Neural cell (in vitro differentiated cells): ENCODE measurements around the gene CDC20. TPM values are rescaled to one million over a fixed set of nuclear protein-coding genes. Genes with fewer than 3 reads are reported as not detected.

Experiments used
- H2AFZ ChIP-seq: fragments of 200-600, 300-800 bp; sonication (generic), shearing (Covaris generic); 2 replicates; pipeline ENCODE4 v1.6.0; 2014; ENCODE audit warnings: low read depth, mild to moderate bottlenecking, antibody characterized with exemption, low read length, moderate library complexity
- H3F3A ChIP-seq: fragments of 200-600 bp; shearing (Covaris generic); 2 replicates; pipeline ENCODE4 v1.6.1; 2016; ENCODE audit warnings: mild to moderate bottlenecking, moderate library complexity, mixed read lengths, antibody characterized with exemption, low read length; ENCODE audit not compliant: insufficient read depth, poor library complexity, severe bottlenecking
- H3K27ac ChIP-seq: fragments of 200-600, 300-800 bp; sonication (generic), shearing (Covaris generic); 2 replicates; pipeline ENCODE4 v1.5.1; 2014; ENCODE audit warnings: mild to moderate bottlenecking, low read length, moderate library complexity
- H3K27me3 ChIP-seq: fragments of 300-800, 200-600 bp; sonication (generic), shearing (Covaris generic); 2 replicates; pipeline ENCODE4 v1.6.0; 2014; ENCODE audit warnings: mild to moderate bottlenecking, low read depth, low read length, moderate library complexity; ENCODE audit not compliant: insufficient read depth
- H3K36me3 ChIP-seq: fragments of 300-800, 200-600 bp; sonication (generic), shearing (Covaris generic); 2 replicates; pipeline ENCODE4 v1.5.1; 2014; ENCODE audit warnings: mild to moderate bottlenecking, antibody characterized with exemption, low read length, moderate library complexity; ENCODE audit not compliant: insufficient read depth
- H3K4me2 ChIP-seq: fragments of 300-800, 200-600 bp; sonication (generic), shearing (Covaris generic); 2 replicates; pipeline ENCODE4 v1.6.0; 2014; ENCODE audit warnings: mild to moderate bottlenecking, low read length
- H3K4me3 ChIP-seq: fragments of 300-800, 200-600 bp; sonication (generic), shearing (Covaris generic); 2 replicates; pipeline ENCODE4 v1.5.1; 2014; ENCODE audit warnings: mild to moderate bottlenecking, low read length, moderate library complexity
- H3K79me2 ChIP-seq: fragments of 200-600 bp; shearing (Covaris generic); replicated peaks from 2 replicates; pipeline ENCODE4 v1.6.0; 2014; ENCODE audit warnings: mild to moderate bottlenecking, low read length, moderate library complexity; ENCODE audit not compliant: insufficient read depth
- H3K9ac ChIP-seq: fragments of 300-800, 200-600 bp; sonication (generic), shearing (Covaris generic); 2 replicates; pipeline ENCODE4 v1.6.1; 2016; ENCODE audit warnings: mild to moderate bottlenecking, low read length, mixed read lengths
- H3K9me2 ChIP-seq: fragments of 200-600 bp; shearing (Covaris generic); 2 replicates; pipeline ENCODE4 v1.6.1; 2016; ENCODE audit warnings: mild to moderate bottlenecking, low read length, mixed read lengths; ENCODE audit not compliant: insufficient read depth
- H3K9me3 ChIP-seq: fragments of 200-600, 300-800 bp; sonication (generic), shearing (Covaris generic); 2 replicates; pipeline ENCODE4 v1.6.1; 2016; ENCODE audit warnings: mild to moderate bottlenecking, mixed run types, low read length, moderate library complexity, mixed read lengths
- H4K20me1 ChIP-seq: fragments of 200-600 bp; shearing (Covaris generic); 2 replicates; pipeline ENCODE4 v1.6.1; 2016; ENCODE audit warnings: mild to moderate bottlenecking, mixed run types; ENCODE audit not compliant: insufficient read depth
- EP300 ChIP-seq: fragments of 450-650 bp; conservative IDR thresholded peaks from 2 replicates; pipeline ENCODE4 v1.6.1; 2014; ENCODE audit warnings: antibody characterized with exemption, mild to moderate bottlenecking, moderate library complexity; ENCODE audit not compliant: poor library complexity, severe bottlenecking
- EZH2 ChIP-seq: fragments of 200-600, 300-800 bp; shearing (Covaris generic), sonication (generic); IDR thresholded peaks from 2 replicates; pipeline ENCODE4 v1.6.1; 2014; ENCODE audit warnings: antibody characterized with exemption, low read length, borderline replicate concordance, mild to moderate bottlenecking; ENCODE audit not compliant: insufficient read depth, poor library complexity, severe bottlenecking
- MXI1 ChIP-seq: fragments of 450-650 bp; conservative IDR thresholded peaks from 2 replicates; pipeline ENCODE4 v1.6.1; 2014; ENCODE audit warnings: antibody characterized with exemption, mild to moderate bottlenecking; ENCODE audit not compliant: poor library complexity, severe bottlenecking
- POLR2AphosphoS5 ChIP-seq: IDR thresholded peaks from 2 replicates; pipeline ENCODE4 v1.6.1; 2012
- RAD21 ChIP-seq: fragments of 450-650 bp; conservative IDR thresholded peaks from 2 replicates; pipeline ENCODE4 v1.6.1; 2014; ENCODE audit warnings: antibody characterized with exemption, mild to moderate bottlenecking, moderate library complexity
- REST ChIP-seq: IDR thresholded peaks from 2 replicates; pipeline ENCODE4 v1.6.1; 2012; ENCODE audit warnings: borderline replicate concordance
- SMC3 ChIP-seq: fragments of 450-650 bp; conservative IDR thresholded peaks from 2 replicates; pipeline ENCODE4 v1.6.1; 2014; ENCODE audit warnings: antibody characterized with exemption, mild to moderate bottlenecking, moderate library complexity; ENCODE audit not compliant: poor library complexity
- TAF1 ChIP-seq: IDR thresholded peaks from 2 replicates; pipeline ENCODE4 v1.6.1; 2012; ENCODE audit warnings: low read depth
- polyA plus RNA-seq: library from polyadenylated mRNA; depleted of rRNA; stranded (reverse); fragments of >200 nt; gene quantifications from 2 replicates; pipeline ENCODE4 v1.2.3, GENCODE V29; 2014
- TF ChIP-seq, protein P1 (sequence below): fragments of 450-650 bp; IDR thresholded peaks from 2 replicates; pipeline ENCODE4 v1.5.1; 2014; ENCODE audit warnings: antibody characterized with exemption, mild to moderate bottlenecking, moderate library complexity; ENCODE audit not compliant: poor library complexity, severe bottlenecking

The CDC20 gene
- polyA plus RNA-seq, 1 donor from 2014 or later: 2.8 TPM

- no peaks in the 10 kb centered on the region for H3K27me3 ChIP-seq
- H3K4me2 ChIP-seq: no peak overlapping the region
- TF ChIP-seq TAF1: no peak
- TF ChIP-seq REST: no peak
- TF ChIP-seq EZH2: no peak
- TF ChIP-seq SMC3: no peak
- H3K9me2 ChIP-seq: no peaks in the 10 kb centered on the region
- H3K79me2 ChIP-seq: no peaks in the 10 kb centered on the region
- H2AFZ ChIP-seq: no peak overlapping the region
- H3F3A ChIP-seq: no peaks in the 10 kb centered on the region
- no peaks in the 10 kb centered on the region for H3K36me3 ChIP-seq
- H3K4me3 ChIP-seq: no peak overlapping the region
- H3K9me3 ChIP-seq: no peaks in the 10 kb centered on the region
- H3K27ac ChIP-seq: no peak overlapping the region
- no peak overlapping the region for H3K9ac ChIP-seq
- no peaks in the 10 kb centered on the region for H4K20me1 ChIP-seq
These were observed 40.8 kb upstream of the CDC20 start for GRCh38 chr1:43317817-43318471.

DNA sequence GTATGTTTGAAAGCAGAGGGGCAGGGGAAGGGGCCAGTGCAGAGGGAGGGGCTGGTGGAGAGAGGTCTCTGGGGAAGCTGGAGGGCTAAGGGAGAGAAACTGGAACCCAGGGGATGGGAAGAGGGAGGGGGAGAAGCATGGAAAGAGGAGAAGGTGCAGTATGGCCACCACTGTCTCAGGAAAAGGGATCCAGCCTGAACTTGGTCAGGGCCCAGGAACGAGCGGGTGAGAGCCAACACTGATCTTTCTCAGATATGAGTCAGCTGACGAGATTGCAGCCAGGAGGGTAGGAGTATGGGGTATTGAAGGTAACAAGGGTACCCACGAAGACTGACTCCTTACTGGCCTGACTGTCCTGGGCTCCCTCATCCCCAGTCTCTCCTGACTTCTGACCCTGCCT, 40.0 kb upstream of the CDC20 start:
- Histone ChIP-seq H3K4me2 (no peak overlapping the region), H3K9ac (no peak overlapping the region), H3K9me3 (no peaks in the 10 kb centered on the region), H3K27ac (no peak overlapping the region), H4K20me1 (no peaks in the 10 kb centered on the region), H3K36me3 (no peaks in the 10 kb centered on the region), H3K9me2 (no peaks in the 10 kb centered on the region), H3K79me2 (no peaks in the 10 kb centered on the region), H3K27me3 (no peaks in the 10 kb centered on the region), H3K4me3 (no peak overlapping the region), H2AFZ (no peak overlapping the region), H3F3A (no peaks in the 10 kb centered on the region)
- TF ChIP-seq POLR2AphosphoS5 (no peak), EP300 (no peak), REST (no peak), EZH2 (no peak), TAF1 (no peak), MXI1 (no peak), RAD21 (no peak), SMC3 (no peak)
- TF ChIP-seq, protein P1, sequence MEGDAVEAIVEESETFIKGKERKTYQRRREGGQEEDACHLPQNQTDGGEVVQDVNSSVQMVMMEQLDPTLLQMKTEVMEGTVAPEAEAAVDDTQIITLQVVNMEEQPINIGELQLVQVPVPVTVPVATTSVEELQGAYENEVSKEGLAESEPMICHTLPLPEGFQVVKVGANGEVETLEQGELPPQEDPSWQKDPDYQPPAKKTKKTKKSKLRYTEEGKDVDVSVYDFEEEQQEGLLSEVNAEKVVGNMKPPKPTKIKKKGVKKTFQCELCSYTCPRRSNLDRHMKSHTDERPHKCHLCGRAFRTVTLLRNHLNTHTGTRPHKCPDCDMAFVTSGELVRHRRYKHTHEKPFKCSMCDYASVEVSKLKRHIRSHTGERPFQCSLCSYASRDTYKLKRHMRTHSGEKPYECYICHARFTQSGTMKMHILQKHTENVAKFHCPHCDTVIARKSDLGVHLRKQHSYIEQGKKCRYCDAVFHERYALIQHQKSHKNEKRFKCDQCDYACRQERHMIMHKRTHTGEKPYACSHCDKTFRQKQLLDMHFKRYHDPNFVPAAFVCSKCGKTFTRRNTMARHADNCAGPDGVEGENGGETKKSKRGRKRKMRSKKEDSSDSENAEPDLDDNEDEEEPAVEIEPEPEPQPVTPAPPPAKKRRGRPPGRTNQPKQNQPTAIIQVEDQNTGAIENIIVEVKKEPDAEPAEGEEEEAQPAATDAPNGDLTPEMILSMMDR: no peak
